Fibroblast of upper back skin (primary cell): ENCODE data around the gene BMF.
"Not testable (repeated sequence)": the region's sequence is repeated elsewhere in the genome, so short reads cannot be mapped to it uniquely, and the experiment has no call there.

Source experiments
- DNase-seq: peaks from one replicate; pipeline ENCODE4 v3.0.0-alpha.2; 2013

Gene BMF

DNA sequence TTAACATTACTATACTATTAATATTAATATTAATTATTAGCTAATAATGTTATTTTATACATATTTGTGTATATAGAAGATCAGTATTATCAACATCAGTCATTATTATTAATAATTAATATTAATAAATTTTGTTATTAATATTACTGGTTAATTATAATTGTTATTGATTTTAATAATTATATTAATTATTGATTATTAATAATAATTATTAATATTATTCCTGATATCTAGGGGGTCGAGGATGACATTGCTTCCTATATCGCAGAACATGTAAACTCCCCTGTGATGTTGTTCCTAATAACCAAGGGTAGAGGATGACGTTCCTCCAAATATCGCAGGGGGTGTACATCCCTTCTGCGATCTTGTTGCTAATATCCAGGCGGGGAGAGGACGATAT is 17.3 kb upstream of the BMF start:
- no peak for DNase-seq

GRCh38 chr15:40124807-40125285 is 16.2 kb upstream of the BMF start:
- not testable (repeated sequence) for DNase-seq

GRCh38 chr15:40124333-40124732 is 15.7 kb upstream of the BMF start:
- DNase-seq: not testable (repeated sequence)

GRCh38 chr15:40123863-40124262 is 15.2 kb upstream of the BMF start:
- DNase-seq: not testable (repeated sequence)

DNA sequence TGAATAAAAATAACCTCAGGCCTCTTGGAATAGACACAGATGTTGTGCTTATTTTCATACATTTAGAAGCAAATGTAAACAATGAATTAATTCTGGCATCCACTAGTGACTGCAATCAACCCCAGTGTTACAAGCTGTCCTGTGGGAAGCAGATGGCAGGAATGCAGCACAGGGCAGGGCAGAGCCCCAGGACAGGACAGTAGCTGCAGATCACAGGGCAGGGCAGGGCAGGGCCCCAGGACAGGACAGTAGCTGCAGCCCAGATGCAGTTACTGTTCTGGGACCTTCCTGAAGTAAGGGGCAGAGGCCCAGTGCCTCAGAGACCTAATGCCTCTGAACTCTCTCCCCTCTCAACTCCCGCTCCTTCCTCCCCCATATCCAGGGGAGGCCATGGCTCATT is 14.3 kb upstream of the BMF start:
- not testable (repeated sequence) for DNase-seq

- no peak for DNase-seq
Measured at GRCh38 chr15:40121911-40122638, 13.4 kb upstream of the BMF start.

DNA sequence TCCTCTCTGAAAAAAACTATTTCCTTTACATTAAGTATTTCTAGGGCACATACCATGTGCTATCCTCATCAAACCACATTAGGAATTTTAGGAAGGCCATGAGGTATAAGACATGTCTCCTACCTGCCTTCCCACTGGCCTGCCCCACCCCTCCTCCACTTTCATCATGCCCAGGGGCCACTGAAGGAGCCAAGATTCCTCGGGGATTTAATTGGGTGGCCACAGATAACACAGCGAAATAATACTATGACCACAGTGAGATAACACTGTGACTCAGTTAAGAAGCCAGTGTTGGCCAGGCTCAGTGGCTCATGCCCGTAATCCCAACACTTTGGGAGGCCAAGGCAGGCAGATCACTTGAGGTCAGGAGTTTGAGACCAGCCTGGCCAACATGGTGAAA is 9.8 kb upstream of the BMF start:
- no peak for DNase-seq

DNA sequence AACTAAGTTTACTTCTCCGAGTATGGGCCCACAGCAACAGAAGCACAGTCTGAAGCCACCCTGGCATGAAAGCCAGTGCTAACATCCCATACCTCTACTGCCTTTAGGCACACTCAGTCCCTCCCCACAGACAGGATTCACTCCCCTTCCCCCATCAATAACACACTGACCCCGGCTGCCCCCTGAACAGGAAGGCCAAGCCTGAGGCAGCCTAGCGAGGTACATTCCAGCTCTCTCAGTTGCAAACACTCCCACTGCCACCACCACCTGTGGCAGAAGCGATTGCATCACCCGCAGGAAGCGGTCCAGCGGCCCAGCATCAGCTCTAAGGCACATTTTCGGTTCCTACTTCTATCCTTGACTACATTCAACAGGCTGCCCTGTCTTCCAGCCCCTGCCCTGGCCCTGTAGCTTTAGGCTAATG is 7.0 kb upstream of the BMF start:
- no peak for DNase-seq

DNA sequence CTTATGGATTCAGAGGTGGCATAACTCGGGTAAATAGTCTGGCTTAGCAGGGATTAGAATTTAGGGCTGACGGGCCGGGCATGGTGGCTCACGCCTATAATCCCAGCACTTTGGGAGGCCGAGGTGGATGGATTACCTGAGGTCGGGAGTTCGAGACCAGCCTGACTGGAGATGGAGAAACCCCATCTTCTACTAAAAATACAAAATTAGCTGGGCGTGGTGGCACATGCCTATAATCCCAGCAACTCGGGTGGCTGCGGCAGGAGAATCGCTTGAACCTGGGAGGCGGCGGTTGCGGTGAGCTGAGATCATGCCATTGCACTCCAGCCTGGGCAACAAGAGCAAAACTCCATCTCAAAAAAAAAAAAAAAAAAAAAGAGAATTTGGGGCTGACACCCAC is 6.4 kb upstream of the BMF start:
- not testable (repeated sequence) for DNase-seq

- no peak for DNase-seq
Measured at GRCh38 chr15:40114218-40114617, 5.5 kb upstream of the BMF start.

GRCh38 chr15:40112789-40113188 is 4.1 kb upstream of the BMF start:
- no peak for DNase-seq

DNA sequence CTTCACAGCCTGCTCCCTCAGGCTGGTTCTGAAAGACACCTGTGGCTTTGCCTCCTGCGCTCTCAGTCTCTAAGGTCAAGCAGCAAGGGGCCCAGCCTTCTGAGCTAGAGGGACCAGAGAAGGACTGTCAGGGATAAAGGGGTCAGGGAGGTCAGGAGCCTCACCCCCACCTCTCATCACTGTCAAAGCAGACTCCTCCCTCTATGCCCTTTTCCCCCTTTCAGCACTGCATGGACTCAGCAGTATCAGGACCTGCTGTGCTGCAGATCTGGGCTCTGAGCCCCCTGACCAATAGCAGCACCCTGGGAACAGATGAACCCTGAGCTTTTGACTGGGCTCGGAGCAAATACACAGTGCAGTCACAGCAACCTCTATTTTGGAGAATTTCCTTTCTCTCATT is 3.2 kb upstream of the BMF start:
- no peak for DNase-seq

DNA sequence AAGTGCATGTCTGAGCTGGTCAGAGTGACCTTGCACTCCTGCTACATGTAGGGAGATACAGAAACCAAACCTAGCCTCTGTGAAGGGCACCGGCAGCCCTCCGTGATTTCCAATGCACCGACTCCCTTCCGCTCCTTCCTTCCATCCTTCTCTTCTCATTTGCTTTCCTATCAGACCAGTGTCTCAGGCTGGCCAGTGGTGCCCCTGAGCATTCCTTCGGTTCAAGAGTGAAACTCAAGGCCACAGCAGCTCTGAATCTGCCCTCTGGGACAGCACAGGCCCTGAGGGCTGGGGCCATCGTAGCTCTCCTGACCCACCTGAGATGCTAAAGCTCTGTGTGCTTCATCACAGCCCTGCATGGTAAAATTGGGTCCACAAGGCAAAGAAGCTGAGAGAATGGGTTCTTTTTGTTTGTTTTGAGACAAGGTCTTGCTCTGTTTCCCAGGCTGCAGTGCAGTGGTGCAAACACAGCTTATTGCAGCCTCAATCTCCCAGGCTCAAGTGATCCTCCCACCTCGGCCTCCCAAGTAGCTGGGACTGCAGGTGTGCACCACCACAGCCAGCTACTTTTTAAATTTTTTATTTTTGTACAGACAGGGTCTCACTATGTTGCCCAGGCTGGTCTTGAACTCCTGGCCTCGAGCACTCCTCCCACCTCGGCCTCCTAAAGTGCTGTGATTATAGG is 2.3 kb upstream of the BMF start:
- DNase-seq: no peak

GRCh38 chr15:40108061-40108854 is 421 bp downstream of the BMF start:
- no peak for DNase-seq

GRCh38 chr15:40106203-40107161 is 2.2 kb downstream of the BMF start:
- DNase-seq: no peak

DNA sequence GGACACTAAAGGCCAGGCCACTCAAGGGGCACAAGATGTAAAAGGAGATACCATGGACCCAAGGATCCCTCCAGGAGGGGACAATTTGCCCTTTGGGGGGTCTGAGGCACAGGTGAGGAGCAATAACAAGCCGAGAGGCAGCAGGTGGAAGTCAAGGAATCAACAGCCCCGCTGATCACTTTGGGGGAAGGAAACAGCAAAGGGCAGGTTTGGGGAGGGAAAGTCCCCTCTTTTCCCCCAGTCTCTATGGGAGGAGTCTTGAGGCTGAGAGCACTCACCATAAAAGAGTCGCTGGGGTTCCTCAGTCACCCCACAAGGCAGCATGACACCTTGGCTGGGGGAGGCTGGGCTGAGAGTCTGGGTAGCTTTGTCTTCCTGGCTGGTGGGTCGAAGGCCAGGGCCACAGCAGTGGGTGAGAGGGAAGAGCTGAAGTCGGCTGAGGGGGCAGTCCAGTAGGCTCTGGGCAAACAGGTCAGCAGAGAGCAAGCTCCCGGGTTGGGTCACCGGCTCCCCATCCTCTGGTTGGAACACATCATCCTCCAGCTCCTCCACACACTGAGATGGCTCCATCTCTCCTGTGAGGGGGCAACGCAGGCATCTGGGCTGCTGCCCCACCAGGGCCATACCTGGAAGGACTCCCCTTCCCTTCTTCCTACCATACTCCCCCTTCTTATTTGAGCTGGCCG is 3.0 kb downstream of the BMF start:
- DNase-seq: no peak

- peak; percentile 80 for DNase-seq
Measured at GRCh38 chr15:40104865-40105516, 3.7 kb downstream of the BMF start.

DNA sequence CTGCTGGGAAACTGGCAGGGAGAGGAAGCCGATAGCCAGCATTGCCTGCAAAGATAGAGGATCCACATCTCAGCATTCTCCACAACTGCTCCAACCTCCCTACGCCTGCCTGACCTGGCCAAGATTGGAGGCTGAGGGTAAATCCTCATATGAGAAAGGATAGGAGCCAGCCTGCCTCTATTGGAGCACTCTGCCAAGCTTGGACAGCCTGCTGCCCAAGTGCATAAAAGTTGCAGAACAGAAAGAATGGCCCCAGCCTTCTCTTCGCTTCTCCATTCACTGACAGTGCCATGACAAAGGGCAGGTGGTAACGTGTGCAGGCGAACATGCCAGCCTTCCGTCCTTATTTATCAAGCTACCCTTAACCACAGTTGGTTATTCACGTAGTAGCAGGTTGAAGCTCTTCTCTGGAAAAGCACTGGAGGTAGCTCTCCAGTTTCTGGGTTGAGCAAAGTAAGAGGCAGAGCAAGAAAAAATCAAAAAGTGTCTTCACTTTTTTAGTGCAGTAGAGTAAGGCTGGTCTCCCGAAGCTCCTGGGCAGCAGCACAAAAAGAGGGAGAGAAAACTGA is 4.3 kb downstream of the BMF start:
- no peak for DNase-seq

DNA sequence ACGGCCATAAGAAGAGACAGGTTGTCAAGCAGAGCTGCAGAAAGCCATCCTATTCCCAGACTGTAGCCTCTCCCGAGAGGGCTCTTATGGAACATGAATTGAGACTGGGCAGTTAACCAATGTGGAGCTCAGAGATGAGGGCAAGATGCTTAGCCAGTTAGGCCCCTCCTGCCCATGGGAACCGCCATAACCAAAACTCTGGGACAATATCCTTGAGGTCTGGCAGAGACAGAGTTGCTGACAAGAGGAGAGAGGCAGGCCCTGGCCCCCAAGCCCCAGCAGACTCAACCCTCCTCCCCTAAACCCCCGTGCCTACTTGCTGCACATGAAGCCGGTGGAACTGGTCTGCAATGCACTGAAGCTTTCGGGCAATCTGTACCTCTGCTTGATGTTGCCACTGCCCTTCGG is 4.8 kb downstream of the BMF start:
- no peak for DNase-seq

- peak; percentile 79 for DNase-seq
Measured at GRCh38 chr15:40102897-40103858, 5.5 kb downstream of the BMF start.
